Psoas muscle (tissue), 8 donors: ENCODE data around the gene NFRKB. TPM values are rescaled to one million over a fixed set of nuclear protein-coding genes. Genes with fewer than 3 reads are reported as not detected.

ENCODE experiments used
- ATAC-seq, 4 donors: fragments of 200-7000 bp; cut with Tn5 transposase; one replicate each; pipeline ENCODE4 v1.9.1; 2020; ENCODE audit warnings: moderate library complexity in 3 of 4, mild to moderate bottlenecking in 2 of 4
- DNase-seq, 2 donors: peaks; one replicate each; pipeline ENCODE4 v3.0.0-alpha.2; 2020
- H3K27ac ChIP-seq: fragments of 200-600 bp; one replicate; pipeline ENCODE4 v1.8.0; 2022
- H3K27me3 ChIP-seq, 3 donors: fragments of 200-600 bp in 1 of 3; one replicate each; pipeline versions ENCODE4 v1.6.1 to v1.8.0; 2013 to 2022; ENCODE audit warnings: low read length in 2 of 3, mild to moderate bottlenecking in 2 of 3, moderate library complexity in 1 of 3; ENCODE audit not compliant: insufficient read depth in 3 of 3
- H3K36me3 ChIP-seq, 2 donors: fragments of 200-600 bp in 1 of 2; one replicate each; pipeline versions ENCODE4 v1.6.1 to v1.8.0; 2013 to 2022; ENCODE audit warnings: low read depth in 1 of 2, mild to moderate bottlenecking in 1 of 2, moderate library complexity in 1 of 2; ENCODE audit not compliant: insufficient read depth in 1 of 2
- H3K4me1 ChIP-seq: fragments of 200-600 bp; one replicate; pipeline ENCODE4 v1.8.0; 2022
- H3K4me3 ChIP-seq: fragments of 200-600 bp; one replicate; pipeline ENCODE4 v1.8.0; 2022; ENCODE audit warnings: mild to moderate bottlenecking
- H3K9me3 ChIP-seq: fragments of 200-600 bp; one replicate; pipeline ENCODE4 v1.8.0; 2022
- WGBS, 3 donors: extraction: QIAGEN DNeasy Blood & Tissue Kit; methylation state at CpG; one replicate each; pipeline versions ENCODE4 v1.1.6 to v1.1.7; 2013; 5-methylcytosine and 5-hydroxymethylcytosine counted together
- intact Hi-C, 2 donors: fragments of 100-400 bp; cut with DNase I; formaldehyde crosslinking; loops; one replicate each; pipeline versions ENCODE4 v1.11.0 to v1.14.2; 2022
- polyA plus RNA-seq, 3 donors: library from polyadenylated mRNA; stranded (reverse); fragments of 200-250 nt; gene quantifications; one replicate each; pipeline ENCODE4 v1.2.3, GENCODE V29; 2013
- total RNA-seq, 4 donors: library from RNA; stranded (reverse); fragmentation: NEBNext Ultra II Directional in 2 of 4; extraction: Animal tissue kit (Norgen Biotek cat#: 25700) in 2 of 4; gene quantifications; one replicate each; pipeline versions ENCODE4 v1.2.1 to v1.2.4, GENCODE V29; 2021 to 2023
- TF ChIP-seq, protein P1 (sequence below): fragments of 200-600 bp; IDR thresholded peaks from one replicate; pipeline ENCODE4 v1.8.0; 2022; ENCODE audit warnings: antibody characterized with exemption
- donor health status: healthy with polysubstance abuse.
- donor health status: DM: no; HTN: no; CAD: no; lungs with moderate emphysema.
- donor health status: Bipolar disorder and iron deficiency.
- donor health status: healthy.
- donor health status: DM: yes; HTN: yes; CAD: no.
- donor health status: DM: no; HTN: no; CAD: no.
- donor health status: DM: no; HTN: no; CAD: no.
- donor health status: DM: yes; HTN: yes; CAD: no.

NFRKB gene
- total and polyA plus RNA-seq, 7 donors: 7.4 to 18.3 (median 14.2) TPM

DNA sequence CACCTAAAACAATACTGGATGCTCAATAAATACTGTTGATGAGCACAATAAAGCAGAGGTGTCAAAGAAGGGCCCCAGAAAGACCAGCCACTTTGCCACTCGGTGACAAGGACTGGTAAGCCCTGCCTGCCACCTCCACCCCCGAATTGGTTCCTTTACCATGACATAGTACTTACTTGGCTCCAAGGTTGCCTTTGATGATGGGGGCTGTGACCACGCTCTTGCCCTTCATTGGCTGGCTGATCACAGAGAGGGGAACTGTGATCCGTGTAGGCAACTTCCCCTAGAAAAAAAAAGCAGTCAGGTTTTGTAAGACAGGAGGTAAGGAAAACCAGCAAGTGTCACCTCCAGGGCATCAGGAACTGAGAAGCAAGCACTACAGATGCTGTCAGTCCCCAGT, 29.7 kb downstream of the NFRKB start:
- intact Hi-C loops: no loop called here
- Histone ChIP-seq H3K27ac (no peak overlapping the region), H3K4me3 (no peak overlapping the region), H3K9me3 (no peaks in the 10 kb centered on the region), H3K4me1 (no peaks in the 10 kb centered on the region), H3K36me3 (peaks cover 6 to 98% of the 10 kb centered on the region in 2 donors), H3K27me3 (no peaks in the 10 kb centered on the region)
- TF ChIP-seq, protein P1, sequence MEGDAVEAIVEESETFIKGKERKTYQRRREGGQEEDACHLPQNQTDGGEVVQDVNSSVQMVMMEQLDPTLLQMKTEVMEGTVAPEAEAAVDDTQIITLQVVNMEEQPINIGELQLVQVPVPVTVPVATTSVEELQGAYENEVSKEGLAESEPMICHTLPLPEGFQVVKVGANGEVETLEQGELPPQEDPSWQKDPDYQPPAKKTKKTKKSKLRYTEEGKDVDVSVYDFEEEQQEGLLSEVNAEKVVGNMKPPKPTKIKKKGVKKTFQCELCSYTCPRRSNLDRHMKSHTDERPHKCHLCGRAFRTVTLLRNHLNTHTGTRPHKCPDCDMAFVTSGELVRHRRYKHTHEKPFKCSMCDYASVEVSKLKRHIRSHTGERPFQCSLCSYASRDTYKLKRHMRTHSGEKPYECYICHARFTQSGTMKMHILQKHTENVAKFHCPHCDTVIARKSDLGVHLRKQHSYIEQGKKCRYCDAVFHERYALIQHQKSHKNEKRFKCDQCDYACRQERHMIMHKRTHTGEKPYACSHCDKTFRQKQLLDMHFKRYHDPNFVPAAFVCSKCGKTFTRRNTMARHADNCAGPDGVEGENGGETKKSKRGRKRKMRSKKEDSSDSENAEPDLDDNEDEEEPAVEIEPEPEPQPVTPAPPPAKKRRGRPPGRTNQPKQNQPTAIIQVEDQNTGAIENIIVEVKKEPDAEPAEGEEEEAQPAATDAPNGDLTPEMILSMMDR: no peak
- ATAC-seq: no peak
- DNase-seq: no peak
- 71 to 82% (median 75%) methylated on average over 4 of the region's 4 CpGs for whole genome bisulfite sequencing, 3 donors

DNA sequence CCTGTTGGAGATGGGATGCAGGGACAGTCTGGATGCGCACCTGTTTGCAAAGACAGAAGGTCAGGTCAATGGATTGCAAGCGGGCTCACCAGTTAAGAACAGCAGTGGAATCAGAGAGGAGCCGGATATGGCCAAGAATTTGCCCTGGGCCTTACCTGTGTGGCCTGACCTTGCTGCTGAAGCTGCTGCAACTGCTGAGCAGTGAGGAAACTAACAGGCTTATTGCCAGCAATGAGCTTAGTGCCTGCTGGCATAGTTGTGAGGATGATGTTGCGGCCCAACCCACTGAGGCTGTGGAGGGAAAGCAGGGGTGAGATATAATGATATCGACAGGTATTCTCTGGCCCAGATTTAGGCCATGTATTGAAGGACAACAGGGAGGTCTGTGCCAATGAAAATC, 30.6 kb downstream of the NFRKB start:
- no peaks in the 10 kb centered on the region for H3K4me1 ChIP-seq
- TF ChIP-seq, protein P1: no peak
- intact Hi-C loops: no loop called here
- H3K27me3 ChIP-seq: no peaks in the 10 kb centered on the region
- H3K9me3 ChIP-seq: no peaks in the 10 kb centered on the region
- no peak overlapping the region for H3K4me3 ChIP-seq
- no peak for DNase-seq
- H3K36me3 ChIP-seq: peaks cover 7 to 98% of the 10 kb centered on the region in 2 donors
- ATAC-seq: no peak
- WGBS, 3 donors: 88 to 93% (median 89%) methylated on average over 5 of the region's 5 CpGs
- H3K27ac ChIP-seq: no peak overlapping the region

DNA sequence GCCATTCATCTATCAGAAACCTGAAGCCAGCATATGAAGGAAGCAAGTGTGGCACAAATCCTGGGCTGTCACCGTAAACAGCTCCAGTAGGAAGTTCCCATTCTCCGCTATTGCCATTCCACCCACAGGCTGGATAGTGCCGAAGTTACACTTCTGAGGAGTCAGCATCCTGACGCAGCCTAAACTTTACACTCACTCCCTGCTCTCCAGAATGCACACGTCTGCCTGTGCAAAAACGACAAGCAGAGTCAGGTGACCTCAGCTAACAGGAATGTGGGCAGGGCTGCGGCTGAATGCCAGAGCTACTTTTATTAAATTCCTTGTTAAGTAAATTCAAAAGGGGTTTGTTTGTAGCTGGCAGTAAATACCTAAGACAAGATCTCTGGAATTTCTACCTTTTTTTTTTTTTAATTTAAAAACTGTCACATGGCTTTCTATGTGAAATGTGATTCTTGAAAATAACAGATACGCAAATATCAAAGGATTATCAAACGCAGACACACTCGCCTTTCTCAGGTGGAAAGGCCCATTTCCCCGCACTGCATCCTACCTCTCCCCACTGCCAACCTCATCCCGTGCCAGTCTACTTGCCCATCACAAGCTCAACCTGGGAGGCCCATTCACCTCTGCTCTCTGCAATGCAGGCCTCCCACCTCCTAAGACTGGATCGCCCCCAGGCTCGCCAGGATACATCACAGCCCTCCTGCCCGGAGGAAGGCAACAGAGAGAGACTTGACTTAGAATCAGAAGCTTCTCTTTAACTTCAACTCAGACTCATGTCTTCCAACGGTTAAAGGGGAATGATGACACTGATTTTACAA, 33.5 kb downstream of the NFRKB start:
- ATAC-seq (peak; percentile 53 to 72 (median 58)), DNase-seq (no peak)
- H3K4me1 ChIP-seq: no peaks in the 10 kb centered on the region
- H3K27me3 ChIP-seq: no peaks in the 10 kb centered on the region
- TF ChIP-seq, protein P1: no peak
- WGBS, 3 donors: 52 to 60% (median 59%) methylated on average over 16 of the region's 16 CpGs
- no peak overlapping the region for H3K27ac ChIP-seq
- H3K36me3 ChIP-seq: peaks cover 5 to 83% of the 10 kb centered on the region in 2 donors
- no peaks in the 10 kb centered on the region for H3K9me3 ChIP-seq
- H3K4me3 ChIP-seq: no peak overlapping the region
- intact Hi-C loops: no loop called here

DNA sequence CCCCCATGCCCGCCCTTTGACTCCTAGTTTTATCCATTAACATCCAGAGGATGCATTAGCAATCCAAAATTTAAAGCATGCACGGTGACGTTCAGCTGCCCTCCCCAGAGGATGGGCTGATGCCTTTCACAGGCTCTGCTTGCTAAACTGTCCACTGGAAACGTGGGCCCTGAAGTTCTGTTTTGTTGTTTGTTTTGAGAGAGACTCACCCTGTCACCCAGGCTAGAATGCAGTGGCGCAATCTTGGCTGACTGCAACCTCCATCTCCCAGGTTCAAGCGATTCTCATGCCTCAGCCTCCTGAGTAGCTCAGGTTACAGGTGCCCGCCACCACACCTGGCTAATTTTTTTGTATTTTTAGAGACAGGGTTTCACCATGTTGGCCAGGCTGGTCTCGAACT, 39.3 kb downstream of the NFRKB start:
- TF ChIP-seq, protein P1: no peak
- WGBS, 3 donors: 75 to 82% (median 75%) methylated on average over 8 of the region's 8 CpGs
- H3K4me3 ChIP-seq: no peak overlapping the region
- no peaks in the 10 kb centered on the region for H3K9me3 ChIP-seq
- DNase-seq: no peak
- H3K27ac ChIP-seq: no peak overlapping the region
- H3K27me3 ChIP-seq: no peaks in the 10 kb centered on the region
- H3K36me3 ChIP-seq: peaks cover 2 to 26% of the 10 kb centered on the region in 2 donors
- no peaks in the 10 kb centered on the region for H3K4me1 ChIP-seq
- ATAC-seq: no peak
- intact Hi-C loops: no loop called here

DNA sequence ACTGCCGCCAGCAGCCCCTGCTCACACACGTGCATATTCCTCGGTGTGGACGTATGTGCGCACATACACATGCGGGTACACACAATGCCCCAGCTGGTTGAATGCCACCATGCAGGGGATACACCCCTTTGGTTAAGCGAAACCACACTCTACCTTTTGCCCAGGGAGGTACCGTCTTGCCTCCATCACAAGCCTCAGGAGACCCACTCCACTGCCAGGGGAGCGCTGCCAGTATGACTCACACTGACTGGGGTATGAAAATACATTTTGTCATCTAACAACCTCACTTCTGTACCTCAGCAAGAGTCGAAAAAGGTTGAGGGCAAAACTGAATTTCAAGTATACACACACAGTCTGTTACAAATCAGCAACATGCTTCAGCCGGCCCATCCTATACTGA, 40.3 kb downstream of the NFRKB start:
- WGBS, 3 donors: 83 to 87% (median 84%) methylated on average over 11 of the region's 11 CpGs
- TF ChIP-seq, protein P1: no peak
- Histone ChIP-seq H3K4me3 (no peak overlapping the region), H3K27me3 (no peaks in the 10 kb centered on the region), H3K36me3 (peaks cover 0 to 17% of the 10 kb centered on the region in 2 donors), H3K4me1 (no peaks in the 10 kb centered on the region), H3K27ac (no peak overlapping the region), H3K9me3 (no peaks in the 10 kb centered on the region)
- no peak for DNase-seq
- ATAC-seq: no peak
- intact Hi-C loops: no loop called here
